ENCODE measurements around the gene FOXN3. TPM values are rescaled to one million over a fixed set of nuclear protein-coding genes. Genes with fewer than 3 reads are reported as not detected.

FOXN3 gene
- total RNA-seq, 1 donor from 2014 or later: 27.8 TPM

DNA sequence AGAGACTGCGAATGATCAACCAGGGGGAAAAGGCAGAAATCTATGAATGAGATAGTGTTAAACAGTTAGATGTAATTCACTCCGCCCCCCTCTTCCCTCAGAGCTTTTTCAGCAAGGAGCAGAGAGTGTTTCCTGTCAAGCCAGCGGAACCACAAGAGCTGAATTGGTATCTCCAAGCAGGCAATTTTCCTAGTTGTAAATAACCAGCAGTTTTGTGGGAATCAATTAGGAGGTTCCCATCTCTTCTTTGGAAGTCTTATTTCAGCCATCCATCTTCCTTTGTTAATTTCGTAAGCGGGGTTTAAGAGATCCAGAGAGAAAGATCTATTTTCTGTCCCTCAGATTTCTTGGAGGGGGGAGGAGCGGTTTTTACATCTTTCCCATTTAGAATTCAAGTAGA is 178.0 kb downstream of the FOXN3 start:
- DNase-seq (ENCODE audit: low read depth): no peak
- TF ChIP-seq, protein P1, sequence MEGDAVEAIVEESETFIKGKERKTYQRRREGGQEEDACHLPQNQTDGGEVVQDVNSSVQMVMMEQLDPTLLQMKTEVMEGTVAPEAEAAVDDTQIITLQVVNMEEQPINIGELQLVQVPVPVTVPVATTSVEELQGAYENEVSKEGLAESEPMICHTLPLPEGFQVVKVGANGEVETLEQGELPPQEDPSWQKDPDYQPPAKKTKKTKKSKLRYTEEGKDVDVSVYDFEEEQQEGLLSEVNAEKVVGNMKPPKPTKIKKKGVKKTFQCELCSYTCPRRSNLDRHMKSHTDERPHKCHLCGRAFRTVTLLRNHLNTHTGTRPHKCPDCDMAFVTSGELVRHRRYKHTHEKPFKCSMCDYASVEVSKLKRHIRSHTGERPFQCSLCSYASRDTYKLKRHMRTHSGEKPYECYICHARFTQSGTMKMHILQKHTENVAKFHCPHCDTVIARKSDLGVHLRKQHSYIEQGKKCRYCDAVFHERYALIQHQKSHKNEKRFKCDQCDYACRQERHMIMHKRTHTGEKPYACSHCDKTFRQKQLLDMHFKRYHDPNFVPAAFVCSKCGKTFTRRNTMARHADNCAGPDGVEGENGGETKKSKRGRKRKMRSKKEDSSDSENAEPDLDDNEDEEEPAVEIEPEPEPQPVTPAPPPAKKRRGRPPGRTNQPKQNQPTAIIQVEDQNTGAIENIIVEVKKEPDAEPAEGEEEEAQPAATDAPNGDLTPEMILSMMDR (conservative IDR thresholded peaks at IDR 0.05; ENCODE audit: low read depth, low read length): no peak
- no peak overlapping the region for H3K4me3 ChIP-seq (ENCODE audit: low read depth, low read length)

- no peak overlapping the region for H3K4me3 ChIP-seq (ENCODE audit: low read depth, low read length)
- TF ChIP-seq, protein P1 (conservative IDR thresholded peaks at IDR 0.05; ENCODE audit: low read depth, low read length): peak; percentile 59
- DNase-seq (ENCODE audit: low read depth): no peak
These were observed 179.0 kb downstream of the FOXN3 start for GRCh38 chr14:89237921-89238529.

DNA sequence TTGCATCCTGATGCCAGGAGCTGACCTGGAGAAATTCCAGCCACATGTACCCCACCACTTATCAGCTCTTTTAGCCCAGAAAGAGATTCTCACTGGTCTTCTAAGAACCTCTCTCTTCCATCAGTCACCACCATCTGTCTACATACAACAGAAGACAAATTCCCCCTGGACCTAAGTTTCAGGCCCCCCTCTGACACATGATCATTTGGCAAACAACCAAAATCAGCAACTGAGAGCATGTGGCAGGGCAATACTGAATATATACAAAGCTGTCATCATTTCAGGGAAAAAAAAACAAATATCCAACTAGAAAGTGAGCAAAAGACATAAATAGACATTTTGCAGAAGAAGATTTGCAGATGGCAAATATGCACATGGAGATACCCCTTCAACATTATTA is 180.2 kb downstream of the FOXN3 start:
- no peak for DNase-seq (ENCODE audit: low read depth)
- no peak overlapping the region for H3K4me3 ChIP-seq (ENCODE audit: low read depth, low read length)
- TF ChIP-seq, protein P1 (conservative IDR thresholded peaks at IDR 0.05; ENCODE audit: low read depth, low read length): no peak

GRCh38 chr14:89233184-89233583 is 183.8 kb downstream of the FOXN3 start:
- TF ChIP-seq, protein P1 (conservative IDR thresholded peaks at IDR 0.05; ENCODE audit: low read depth, low read length): no peak
- no peak for DNase-seq (ENCODE audit: low read depth)
- no peak overlapping the region for H3K4me3 ChIP-seq (ENCODE audit: low read depth, low read length)

DNA sequence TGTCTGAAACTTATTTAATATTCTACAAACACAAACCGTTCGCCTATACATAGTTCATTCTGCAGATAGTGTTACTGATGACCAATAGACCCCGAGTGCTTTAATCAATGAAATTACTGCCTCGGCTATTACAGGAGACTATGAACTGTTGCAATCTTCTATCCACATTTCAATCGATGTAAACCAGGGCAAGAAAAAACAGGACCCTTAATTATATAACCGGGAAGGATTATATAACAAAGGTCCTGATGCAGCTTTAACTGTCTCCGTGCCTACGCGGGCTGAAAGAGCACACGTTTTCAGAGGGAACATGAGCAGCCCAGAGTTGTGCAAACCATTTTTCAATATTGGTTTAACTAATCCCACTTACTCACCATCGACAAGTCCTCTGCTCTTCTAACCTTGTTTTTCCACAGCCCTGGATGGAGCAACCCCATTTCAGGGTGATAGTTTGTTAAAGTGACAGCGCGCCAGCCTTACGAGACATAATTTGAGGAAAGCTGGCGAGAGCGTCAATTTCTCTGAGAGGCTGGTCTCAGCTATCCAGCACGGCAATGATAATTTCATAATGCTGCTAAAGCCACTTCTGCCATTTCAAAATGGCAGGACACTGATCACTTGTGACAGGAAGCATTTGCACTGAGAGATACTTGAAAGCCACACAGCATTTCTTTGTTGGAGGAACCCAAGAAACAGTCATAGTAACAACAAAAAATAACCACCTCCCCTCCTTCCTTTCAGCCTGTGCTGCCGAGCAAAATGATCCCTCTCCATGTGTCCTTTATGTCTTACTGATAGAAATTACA is 184.6 kb downstream of the FOXN3 start:
- H3K4me3 ChIP-seq (ENCODE audit: low read depth, low read length): no peak overlapping the region
- no peak for DNase-seq (ENCODE audit: low read depth)
- TF ChIP-seq, protein P1 (conservative IDR thresholded peaks at IDR 0.05; ENCODE audit: low read depth, low read length): no peak

DNA sequence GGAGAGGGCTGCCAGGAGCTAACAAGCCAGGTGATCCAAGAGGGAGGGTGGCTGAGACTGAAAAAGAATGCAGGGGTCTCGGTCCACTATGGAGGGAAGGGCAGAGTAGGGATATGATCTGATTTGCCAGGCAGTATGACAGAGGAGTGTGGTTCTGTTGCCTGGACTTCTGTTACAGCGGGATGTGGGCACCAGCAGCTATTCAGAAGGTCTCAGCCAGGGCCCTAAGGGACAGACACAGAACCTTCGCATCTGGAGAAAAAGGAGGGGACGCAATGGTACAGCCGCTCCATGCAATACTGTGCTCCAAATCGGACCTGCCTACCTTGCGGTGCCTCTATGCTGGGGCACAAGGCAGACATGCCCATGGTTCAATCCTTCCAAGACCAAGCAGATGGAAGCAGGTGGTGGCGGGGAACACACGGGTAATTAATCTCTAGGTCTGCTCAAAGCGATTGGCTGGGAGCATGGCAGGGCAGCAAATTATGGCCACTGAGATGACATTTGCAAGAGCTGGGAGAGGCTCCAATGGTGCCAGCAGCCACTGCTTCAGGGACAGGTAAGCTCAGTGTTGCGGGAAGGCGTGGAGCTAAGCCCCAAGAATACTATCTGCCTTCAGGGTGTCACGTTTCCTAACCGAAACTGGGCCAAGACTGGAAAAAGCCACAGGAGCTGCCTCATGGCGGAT is 185.5 kb downstream of the FOXN3 start:
- no peak for DNase-seq (ENCODE audit: low read depth)
- TF ChIP-seq, protein P1 (conservative IDR thresholded peaks at IDR 0.05; ENCODE audit: low read depth, low read length): no peak
- H3K4me3 ChIP-seq (ENCODE audit: low read depth, low read length): no peak overlapping the region
